GM12892 (cell line): ENCODE results near the gene MAP2K3. TPM values are rescaled to one million over a fixed set of nuclear protein-coding genes. Genes with fewer than 3 reads are reported as not detected.
A peak's percentile ranks its signal among the peaks of the same experiment; 100 is the strongest.

Source experiments
- DNase-seq: peaks from one replicate; pipeline ENCODE4 v3.0.0; 2011; ENCODE audit not compliant: insufficient read length
- FAIRE-seq: peaks from 2 replicates; lab custom pipeline; 2011; peaks lifted over from hg19 to GRCh38; lab: Jason Lieb, UNC
- POLR2A ChIP-seq: IDR thresholded peaks from 2 replicates; pipeline ENCODE4 v1.6.1; 2011; ENCODE audit warnings: low read depth, low read length, control low read depth
- POLR2AphosphoS5 ChIP-seq: IDR thresholded peaks from 2 replicates; pipeline ENCODE4 v1.6.1; 2011; ENCODE audit warnings: low read depth, low read length, control low read depth
- TAF1 ChIP-seq: IDR thresholded peaks from 2 replicates; pipeline ENCODE4 v1.6.1; 2011; ENCODE audit warnings: low read depth, mild to moderate bottlenecking, control low read depth, low read length, borderline replicate concordance
- polyA plus RNA-seq: library from polyadenylated mRNA; unstranded; fragments of >200 nt; gene quantifications from one replicate; pipeline ENCODE4 v1.2.1, GENCODE V29; 2012; ENCODE audit warnings: missing spikeins, inconsistent platforms; ENCODE audit not compliant: missing spikeins

The MAP2K3 gene
- polyA plus RNA-seq: 16.7 TPM

DNA sequence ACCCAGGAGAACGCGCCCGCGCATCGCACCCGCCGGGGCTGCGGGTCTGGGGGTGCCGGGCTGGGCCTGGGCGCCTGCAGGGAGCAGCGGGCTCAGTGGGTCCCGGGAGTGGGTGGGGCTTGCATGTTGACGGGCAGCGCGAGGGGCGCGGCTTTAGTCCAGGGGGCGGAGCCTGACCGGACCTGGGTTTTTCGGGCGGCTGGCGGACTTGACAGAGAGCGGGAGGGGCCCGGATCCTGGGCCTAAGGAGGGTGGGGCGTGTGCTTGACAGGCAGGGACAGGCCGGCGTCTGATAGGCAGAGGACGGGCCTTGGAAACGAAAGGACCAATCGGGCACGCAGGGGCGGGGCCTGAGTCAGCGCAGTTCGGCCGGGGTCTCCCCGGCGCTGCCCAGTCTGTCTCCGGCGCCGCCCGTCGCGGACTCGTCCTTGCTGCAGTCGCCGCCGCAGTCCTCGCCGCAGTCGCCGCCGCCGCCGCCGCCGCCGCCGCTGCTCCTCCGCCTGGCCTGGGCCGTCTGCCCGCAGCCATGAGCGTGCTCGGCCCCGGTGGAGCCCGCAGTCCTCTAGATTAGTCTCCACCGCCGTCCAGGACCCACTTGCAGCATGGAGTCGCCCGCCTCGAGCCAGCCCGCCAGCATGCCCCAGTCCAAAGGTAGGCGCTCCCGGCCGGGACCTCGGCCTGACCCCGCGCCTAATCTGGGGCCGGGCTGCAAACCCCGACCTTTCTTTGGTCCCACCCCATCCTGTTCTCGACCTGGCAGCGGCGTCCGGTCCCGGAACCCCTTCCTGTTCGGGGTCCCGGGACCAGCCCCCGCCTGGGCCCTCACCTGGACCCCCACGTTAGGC lies at the start of gene MAP2K3:
Gene MAP2K3 (plus strand): TSS at position 393 of the 845 bp plus-strand sequence. CDS start 210 bp downstream, at position 603.
- DNase-seq: peak; percentile 99
- TF ChIP-seq TAF1 (0 out of 2 replicates have a peak, but pooled peaks have one; percentile 57), POLR2A (peak; percentile 52; the same call in 1 of the 2 replicates), POLR2AphosphoS5 (no peak; the same call in 1 of the 2 replicates)
- FAIRE-seq: peak; percentile 93

DNA sequence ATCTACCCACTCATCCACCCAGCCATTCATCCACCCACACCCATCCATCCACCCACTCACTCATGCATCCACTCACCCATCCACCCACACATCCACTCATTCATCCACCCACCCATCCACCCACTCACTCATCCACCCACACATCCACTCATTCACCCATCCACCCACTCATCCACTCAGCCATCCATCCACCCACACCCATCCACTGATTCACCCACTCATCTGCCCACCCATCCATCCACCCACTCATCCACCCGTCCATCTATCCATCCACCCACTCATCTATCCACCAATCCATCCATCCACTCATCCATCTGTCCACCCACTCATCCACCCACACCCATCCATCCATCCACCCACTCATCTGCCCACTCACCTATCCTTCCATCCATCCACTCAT lies 48.6 kb upstream of the MAP2K3 start:
- FAIRE-seq: no peak
- TF ChIP-seq POLR2AphosphoS5: no peak
- no peak for TF ChIP-seq TAF1
- no peak for TF ChIP-seq POLR2A
- DNase-seq: no peak

DNA sequence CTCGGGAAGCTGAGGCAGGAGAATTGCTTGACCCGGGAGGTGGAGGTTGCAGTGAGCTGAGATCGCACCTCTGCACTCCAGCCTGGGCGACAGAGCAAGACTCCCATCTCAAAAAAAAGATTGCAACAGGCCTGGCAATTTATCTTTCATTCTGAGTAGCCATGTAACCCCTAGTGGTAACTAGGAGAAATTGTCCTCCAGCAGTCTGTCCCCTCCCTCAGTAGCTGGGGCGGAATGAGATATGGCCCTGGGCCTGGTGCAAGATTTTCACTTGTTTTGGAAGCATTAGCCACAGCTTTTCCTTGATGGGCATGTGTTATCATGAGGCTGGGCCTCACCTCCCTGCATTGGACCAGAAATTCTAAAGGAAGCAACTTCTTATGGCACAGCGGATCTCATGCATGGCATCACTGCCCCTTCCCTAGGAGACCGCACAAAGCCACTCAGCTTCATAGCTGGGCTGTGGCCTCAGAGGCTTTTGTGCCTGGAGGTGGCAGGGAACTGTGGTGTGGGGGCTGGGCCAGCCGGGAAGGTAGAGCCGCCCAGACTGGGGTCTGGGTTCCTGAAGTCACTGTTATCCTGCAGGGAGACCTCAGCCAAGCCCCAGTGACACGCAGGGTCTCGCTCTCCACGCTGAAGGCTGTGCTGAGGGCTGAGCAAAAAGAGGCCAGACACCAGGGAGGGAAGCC lies 44.7 kb upstream of the MAP2K3 start:
- TF ChIP-seq POLR2AphosphoS5: no peak
- no peak for TF ChIP-seq TAF1
- TF ChIP-seq POLR2A: no peak
- DNase-seq (no peak), FAIRE-seq (no peak)

DNA sequence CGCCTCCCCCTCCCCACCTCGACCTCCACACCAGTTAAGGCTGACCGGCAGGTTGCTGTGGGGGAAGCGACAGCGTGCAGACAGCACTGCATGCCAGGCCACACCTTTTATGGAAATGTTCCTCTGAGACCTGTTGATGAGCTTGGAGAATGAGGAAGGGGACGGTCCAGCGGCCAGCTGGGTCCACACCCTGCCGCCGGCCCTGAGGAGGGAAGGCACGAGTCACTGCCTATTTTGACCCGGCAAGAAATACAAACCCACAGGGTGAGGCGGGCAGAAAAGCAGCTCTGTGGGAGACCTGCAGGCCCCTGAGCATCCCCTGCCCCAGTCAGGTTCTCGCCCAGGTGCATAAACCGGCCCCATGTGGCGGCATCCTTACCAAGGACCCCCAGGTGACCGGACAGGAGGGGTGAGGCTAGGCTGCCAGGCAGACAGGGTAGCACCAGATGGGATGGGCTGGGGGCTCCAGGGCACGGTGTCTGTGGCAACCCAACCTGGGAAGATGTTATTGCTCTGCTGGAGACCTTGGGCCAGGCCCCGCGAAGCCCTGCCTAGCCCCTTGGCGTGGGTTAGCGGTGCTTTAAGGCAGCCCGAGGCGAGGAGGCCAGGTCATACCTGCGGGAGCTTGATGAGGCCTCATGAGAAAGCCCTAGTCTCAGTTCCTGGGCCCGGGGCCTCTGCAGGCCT lies 44.0 kb upstream of the MAP2K3 start:
- TF ChIP-seq TAF1 (no peak), POLR2AphosphoS5 (no peak), POLR2A (no peak)
- DNase-seq (no peak), FAIRE-seq (no peak)

DNA sequence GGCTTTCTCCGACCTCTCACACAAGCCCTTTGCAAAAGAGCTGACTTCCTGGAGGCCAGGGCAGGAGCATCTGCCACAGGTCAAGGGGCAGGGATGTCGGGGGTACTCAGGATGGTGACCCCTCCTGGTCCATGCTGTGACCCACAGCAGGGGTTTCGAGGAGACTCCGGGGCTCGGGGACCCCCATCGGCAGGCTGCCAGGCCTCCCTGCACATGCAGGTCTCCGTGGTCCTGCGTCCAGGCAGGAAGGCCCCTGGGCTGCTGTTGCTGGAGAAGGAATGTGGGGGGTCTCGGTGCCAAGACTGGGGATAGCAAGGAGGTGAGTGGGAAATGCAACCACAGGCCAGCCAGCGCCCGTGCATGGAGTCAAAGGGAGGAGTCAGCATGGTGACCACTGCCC lies 42.9 kb upstream of the MAP2K3 start:
- DNase-seq (no peak), FAIRE-seq (no peak)
- TF ChIP-seq TAF1 (no peak), POLR2A (no peak), POLR2AphosphoS5 (no peak)

DNA sequence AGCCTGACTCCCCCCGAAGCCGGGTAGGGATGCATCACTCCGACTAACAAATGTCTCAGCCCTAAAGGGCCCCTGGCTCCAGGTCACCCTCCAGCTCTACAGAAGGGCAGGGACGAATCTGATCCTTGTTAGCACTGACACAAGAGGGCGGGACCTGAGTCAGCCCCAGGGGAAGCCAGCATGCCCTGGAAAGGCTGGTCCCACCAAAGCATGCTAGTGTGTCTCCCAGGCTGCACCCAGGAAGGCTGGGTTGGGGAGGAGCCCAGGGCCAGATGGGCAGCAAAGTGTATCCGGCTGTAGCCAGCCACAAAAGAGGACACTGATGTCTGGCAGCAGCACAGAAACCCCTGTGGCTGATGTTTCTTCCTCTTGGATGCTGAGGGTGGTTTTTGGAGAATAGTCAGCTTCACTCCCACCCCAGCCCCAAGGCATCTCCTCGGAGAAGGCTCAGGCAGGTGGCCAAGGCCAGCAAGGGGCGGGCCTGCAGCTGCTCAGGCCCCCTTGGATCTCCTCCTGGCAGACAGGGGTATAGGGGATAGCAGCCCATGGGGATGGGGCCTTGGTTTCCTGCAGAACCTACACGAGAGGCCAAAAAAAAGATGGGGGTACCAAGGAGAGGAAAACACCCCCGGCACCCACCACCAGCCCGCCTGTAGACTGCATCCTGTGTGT lies 42.3 kb upstream of the MAP2K3 start:
- TF ChIP-seq TAF1: no peak
- no peak for TF ChIP-seq POLR2A
- TF ChIP-seq POLR2AphosphoS5: no peak
- FAIRE-seq: no peak

DNA sequence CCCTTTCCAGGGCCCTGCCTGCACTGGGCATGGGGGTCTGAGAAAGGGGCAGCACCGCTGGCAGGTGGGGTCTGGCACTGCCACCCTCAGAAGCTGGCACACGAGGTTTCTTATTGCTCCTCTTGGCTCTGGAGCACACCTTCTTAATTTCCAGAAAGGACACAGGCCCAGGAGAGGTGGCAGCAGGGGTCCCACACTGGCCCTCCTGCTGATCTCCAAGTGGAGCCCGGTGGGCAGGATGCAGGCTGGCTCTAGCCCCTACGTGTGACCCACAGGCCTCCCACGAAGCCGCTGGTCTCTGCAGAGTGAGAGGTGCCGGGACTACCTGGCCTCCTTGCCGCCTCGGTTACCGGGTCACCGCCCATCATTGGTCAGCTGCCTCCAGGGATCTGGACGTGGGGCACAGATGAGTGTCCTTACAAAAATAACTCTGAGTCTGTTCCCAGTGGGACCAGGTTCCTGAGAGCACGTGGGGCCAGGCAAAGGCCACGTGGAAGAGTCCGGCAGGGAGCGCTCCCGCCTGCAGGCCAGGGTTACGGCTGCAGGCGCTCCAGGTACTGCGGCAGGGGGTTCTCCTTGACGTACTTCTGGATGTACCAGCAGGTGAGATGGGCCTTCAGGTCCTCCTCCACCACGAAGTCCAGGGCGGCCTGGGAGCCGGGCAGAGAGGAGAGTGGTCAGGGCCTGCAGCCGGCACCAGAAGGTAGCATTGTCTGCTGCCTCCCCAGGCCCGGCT lies 41.6 kb upstream of the MAP2K3 start:
- no peak for FAIRE-seq
- no peak for DNase-seq
- TF ChIP-seq POLR2A (no peak), POLR2AphosphoS5 (no peak), TAF1 (no peak)

More for the DNA sequence above, 42.3 kb upstream of the MAP2K3 start:
- DNase-seq: no peak

DNA sequence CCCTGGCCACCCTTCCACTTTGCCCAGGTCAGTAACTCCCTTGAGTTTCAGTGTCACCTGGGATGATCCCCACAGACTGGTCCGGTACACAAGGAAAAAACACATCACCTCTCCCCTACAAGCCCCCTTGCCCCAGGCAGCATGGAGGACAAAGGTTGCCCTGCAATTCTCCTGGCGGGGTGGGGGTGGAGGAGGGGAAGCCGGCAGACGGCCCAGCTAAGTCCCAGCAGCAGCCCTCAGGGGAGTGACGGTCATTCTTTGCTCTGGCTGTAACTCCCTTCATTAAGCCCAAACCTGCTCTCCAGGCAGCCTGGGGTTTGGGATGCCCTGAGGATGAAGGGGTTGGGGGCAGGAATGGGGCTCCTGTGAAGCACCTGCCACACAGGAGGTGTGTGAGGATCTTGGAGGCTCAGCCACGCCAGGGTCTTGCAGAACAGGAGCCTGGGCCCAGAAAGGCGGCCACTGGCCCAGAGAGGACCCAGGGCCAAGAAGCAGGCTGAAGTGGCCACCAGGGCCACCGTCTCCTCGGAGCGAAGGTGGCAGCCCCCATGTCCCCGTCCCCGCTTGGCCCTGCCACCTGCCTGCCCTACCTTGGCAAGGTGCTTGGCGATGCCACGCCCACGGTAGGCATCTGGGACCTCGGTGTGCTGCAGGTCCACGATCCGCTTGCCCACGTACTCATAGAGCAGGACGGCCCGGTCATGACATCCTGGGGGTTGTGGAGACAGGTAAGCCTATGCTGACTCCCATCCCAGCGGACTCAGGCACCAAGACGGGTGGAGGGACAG lies 40.8 kb upstream of the MAP2K3 start:
- TF ChIP-seq POLR2AphosphoS5 (no peak), TAF1 (no peak), POLR2A (no peak)
- FAIRE-seq: no peak
- no peak for DNase-seq

DNA sequence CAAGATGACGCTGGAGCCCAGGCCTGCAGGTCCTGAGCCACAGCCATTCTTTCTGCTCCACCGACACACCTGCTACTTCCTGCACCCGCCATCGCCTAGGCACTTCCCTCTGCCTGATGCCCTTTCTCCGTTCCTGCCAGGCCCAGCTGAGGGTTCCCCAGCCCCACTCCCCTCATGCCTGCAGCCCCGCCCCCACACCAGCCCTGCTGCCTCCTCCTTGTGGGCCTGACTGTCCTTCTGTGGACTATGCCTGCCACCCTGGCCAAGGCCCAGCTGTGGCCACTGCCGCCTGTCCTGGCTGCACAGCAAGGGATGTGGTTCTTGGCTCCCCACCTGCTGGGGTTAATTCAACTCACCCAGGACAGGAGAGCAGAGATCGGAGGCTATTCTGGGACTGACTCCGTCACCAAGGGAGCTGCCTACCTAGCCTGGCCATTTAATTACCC lies 38.8 kb upstream of the MAP2K3 start:
- no peak for TF ChIP-seq TAF1
- no peak for TF ChIP-seq POLR2A
- no peak for TF ChIP-seq POLR2AphosphoS5
- DNase-seq (no peak), FAIRE-seq (no peak)
